GM23248 (cell line): ENCODE measurements around the gene GOLT1A. TPM values are rescaled to one million over a fixed set of nuclear protein-coding genes. Genes with fewer than 3 reads are reported as not detected.
A peak's percentile ranks its signal among the peaks of the same experiment; 100 is the strongest.
"Not testable (repeated sequence)": the region's sequence is repeated elsewhere in the genome, so short reads cannot be mapped to it uniquely, and the experiment has no call there.

Source experiments
- DNase-seq: peaks from one replicate; pipeline ENCODE4 v3.0.0-alpha.2; 2015
- H2AFZ ChIP-seq: fragments of 200-600 bp; sonication (generic); 2 replicates; pipeline ENCODE4 v1.6.1; 2016; ENCODE audit warnings: antibody characterized with exemption
- H3F3A ChIP-seq: fragments of 200-600 bp; sonication (generic); 2 replicates; pipeline ENCODE4 v1.6.1; 2016; ENCODE audit warnings: mild to moderate bottlenecking, antibody characterized with exemption, mixed run types; ENCODE audit not compliant: insufficient read depth
- H3K27ac ChIP-seq: fragments of 200-600 bp; sonication (generic); 2 replicates; pipeline ENCODE4 v1.5.1; 2016; ENCODE audit warnings: mild to moderate bottlenecking
- H3K27me3 ChIP-seq: fragments of 200-600 bp; sonication (generic); replicated peaks from 2 replicates; pipeline ENCODE4 v1.6.1; 2016; ENCODE audit warnings: mild to moderate bottlenecking; ENCODE audit not compliant: insufficient read depth
- H3K36me3 ChIP-seq: fragments of 200-600 bp; sonication (generic); 2 replicates; pipeline ENCODE4 v1.6.1; 2016; ENCODE audit warnings: low read depth, mild to moderate bottlenecking
- H3K4me1 ChIP-seq: fragments of 200-600 bp; sonication (generic); 2 replicates; pipeline ENCODE4 v1.6.1; 2016; ENCODE audit warnings: mild to moderate bottlenecking; ENCODE audit not compliant: insufficient read depth
- H3K4me2 ChIP-seq: fragments of 200-600 bp; sonication (generic); one replicate; pipeline ENCODE4 v1.6.1; 2016; ENCODE audit warnings: mild to moderate bottlenecking; ENCODE audit not compliant: unreplicated experiment
- H3K4me3 ChIP-seq: fragments of 200-600 bp; sonication (generic); 2 replicates; pipeline ENCODE4 v1.5.1; 2016; ENCODE audit warnings: mild to moderate bottlenecking
- H3K79me2 ChIP-seq: fragments of 200-600 bp; sonication (generic); 2 replicates; pipeline ENCODE4 v1.6.1; 2016; ENCODE audit warnings: mild to moderate bottlenecking; ENCODE audit not compliant: insufficient read depth
- H3K9ac ChIP-seq: fragments of 200-600 bp; sonication (generic); 2 replicates; pipeline ENCODE4 v1.6.1; 2016; ENCODE audit warnings: mild to moderate bottlenecking
- H3K9me2 ChIP-seq: fragments of 200-600 bp; sonication (generic); 2 replicates; pipeline ENCODE4 v1.6.1; 2016; ENCODE audit warnings: mixed run types, mild to moderate bottlenecking, moderate library complexity; ENCODE audit not compliant: insufficient read depth
- H3K9me3 ChIP-seq: fragments of 200-600 bp; sonication (generic); one replicate; pipeline ENCODE4 v1.6.1; 2017; ENCODE audit warnings: low read depth
- H4K20me1 ChIP-seq: fragments of 200-600 bp; sonication (generic); 2 replicates; pipeline ENCODE4 v1.6.0; 2016; ENCODE audit not compliant: insufficient read depth
- EZH2 ChIP-seq: fragments of 200-600 bp; sonication (generic); IDR thresholded peaks from 2 replicates; pipeline ENCODE4 v1.6.1; 2018; ENCODE audit warnings: antibody characterized with exemption, mild to moderate bottlenecking; ENCODE audit not compliant: insufficient read depth, poor library complexity, severe bottlenecking
- EZH2phosphoT487 ChIP-seq: fragments of 200-600 bp; sonication (generic); IDR thresholded peaks from 2 replicates; pipeline ENCODE4 v1.6.1; 2018; ENCODE audit warnings: antibody characterized with exemption, moderate library complexity, mild to moderate bottlenecking, low read depth; ENCODE audit not compliant: insufficient read depth
- WGBS, 2 experiments: methylation state at CpG; one replicate each; pipeline ENCODE4 v1.1.6; 2015 to 2017; ENCODE audit warnings: low lambda C conversion rate in 2 of 2, low coverage in 1 of 2; ENCODE audit errors: missing lambda C conversion rate in 2 of 2; 5-methylcytosine and 5-hydroxymethylcytosine counted together
- in situ Hi-C: fragments of 300-500 bp; cut with MboI; formaldehyde crosslinking; loops from 2 replicates; pipeline ENCODE4 v1.15.0; 2020
- polyA plus RNA-seq: library from polyadenylated mRNA; unstranded; fragments of >200 nt; fragmentation: Nextera tagmentation; extraction: Ambion mirVana; gene quantifications from 2 replicates; pipeline ENCODE4 v1.2.1, GENCODE V29; 2016
- total RNA-seq: library from RNA; depleted of rRNA; stranded (reverse); fragments of >200 nt; shearing (Covaris generic); gene quantifications from 2 replicates; pipeline ENCODE4 v1.2.3, GENCODE V29; 2014

The GOLT1A gene
- total and polyA plus RNA-seq, 2 experiments from 2014 or later: not detected

- not testable (repeated sequence) for DNase-seq
These were observed 23.7 kb upstream of the GOLT1A start for GRCh38 chr1:204237515-204237914.

GRCh38 chr1:204232526-204232925, 18.7 kb upstream of the GOLT1A start:
- H3K9me3 ChIP-seq: no peaks in the 10 kb centered on the region
- peaks cover 8% of the 10 kb centered on the region for H3K4me1 ChIP-seq
- H3K27ac ChIP-seq: no peak overlapping the region
- H3F3A ChIP-seq: no peaks in the 10 kb centered on the region
- H3K79me2 ChIP-seq: no peaks in the 10 kb centered on the region
- in situ Hi-C loops: no loop called here
- no peak for TF ChIP-seq EZH2phosphoT487
- no peak for TF ChIP-seq EZH2
- no peaks in the 10 kb centered on the region for H3K27me3 ChIP-seq
- no peak overlapping the region for H2AFZ ChIP-seq
- no peaks in the 10 kb centered on the region for H3K9me2 ChIP-seq
- no peak overlapping the region for H3K9ac ChIP-seq
- H4K20me1 ChIP-seq: no peaks in the 10 kb centered on the region
- H3K4me3 ChIP-seq: no peak overlapping the region
- DNase-seq: peak; percentile 65
- no peak overlapping the region for H3K4me2 ChIP-seq
- no peaks in the 10 kb centered on the region for H3K36me3 ChIP-seq

More at GRCh38 chr1:204237515-204237914, 23.7 kb upstream of the GOLT1A start:
- H3K79me2 ChIP-seq, H3K9ac ChIP-seq, H3K4me1 ChIP-seq, H3K27ac ChIP-seq, H3K27me3 ChIP-seq, H3K4me3 ChIP-seq, H3K9me3 ChIP-seq, H4K20me1 ChIP-seq, H3K4me2 ChIP-seq, H2AFZ ChIP-seq, in situ Hi-C loops, H3F3A ChIP-seq, H3K9me2 ChIP-seq, H3K36me3 ChIP-seq: not testable (repeated sequence)
- 97 to 100% methylated on average over 1 of the region's 1 CpG for WGBS, 2 experiments

GRCh38 chr1:204230211-204230610, 16.4 kb upstream of the GOLT1A start:
- peaks cover 8% of the 10 kb centered on the region for H3K4me1 ChIP-seq
- 0 out of 2 replicates have a peak, but pooled peaks cover 4% of the 10 kb centered on the region for H3F3A ChIP-seq
- DNase-seq: no peak
- TF ChIP-seq EZH2phosphoT487 (no peak), EZH2 (no peak)
- WGBS, 2 experiments: 90% methylated on average over 9 to 14 of the region's 14 CpGs
- no peak overlapping the region for H3K9ac ChIP-seq
- H2AFZ ChIP-seq: no peak overlapping the region
- no peaks in the 10 kb centered on the region for H4K20me1 ChIP-seq
- no peaks in the 10 kb centered on the region for H3K79me2 ChIP-seq
- no peak overlapping the region for H3K27ac ChIP-seq
- H3K9me3 ChIP-seq: no peaks in the 10 kb centered on the region
- no peaks in the 10 kb centered on the region for H3K9me2 ChIP-seq
- no peak overlapping the region for H3K4me2 ChIP-seq
- no peaks in the 10 kb centered on the region for H3K36me3 ChIP-seq
- in situ Hi-C loops: no loop called here
- no peak overlapping the region for H3K4me3 ChIP-seq
- no peaks in the 10 kb centered on the region for H3K27me3 ChIP-seq

GRCh38 chr1:204228896-204229295, 15.1 kb upstream of the GOLT1A start:
- H3K27me3 ChIP-seq: no peaks in the 10 kb centered on the region
- no peak overlapping the region for H3K4me2 ChIP-seq
- no peak overlapping the region for H3K27ac ChIP-seq
- TF ChIP-seq EZH2 (no peak), EZH2phosphoT487 (no peak)
- no peaks in the 10 kb centered on the region for H3K9me2 ChIP-seq
- no peak overlapping the region for H2AFZ ChIP-seq
- no peaks in the 10 kb centered on the region for H4K20me1 ChIP-seq
- DNase-seq: no peak
- H3K36me3 ChIP-seq: no peaks in the 10 kb centered on the region
- no peaks in the 10 kb centered on the region for H3K9me3 ChIP-seq
- peaks cover 8% of the 10 kb centered on the region; the same call in 1 of the 2 replicates for H3F3A ChIP-seq
- in situ Hi-C loops: no loop called here
- WGBS, 2 experiments: 96 to 99% methylated on average over 12 to 13 of the region's 13 CpGs
- peaks cover 8% of the 10 kb centered on the region for H3K4me1 ChIP-seq
- no peak overlapping the region for H3K9ac ChIP-seq
- no peaks in the 10 kb centered on the region for H3K79me2 ChIP-seq
- H3K4me3 ChIP-seq: no peak overlapping the region
